PC-9 (cell line): ENCODE data around the gene HPX. TPM values are rescaled to one million over a fixed set of nuclear protein-coding genes. Genes with fewer than 3 reads are reported as not detected.

Experiments
- BruUV-seq: library from RNA; stranded (reverse); fragments of 400-500 nt; replicated peaks from 2 replicates; lab custom pipeline; 2021; lab: Mats Ljungman, UMichigan
- CTCF ChIA-PET: fragments of 300-600 bp; sonication (Branson Sonifier 250); formaldehyde crosslinking; loops from one replicate; lab custom pipeline; 2022; ENCODE audit warnings: antibody characterized with exemption; lab: Charles Lee
- POLR2A ChIA-PET: fragments of 300-600 bp; sonication (Branson Sonifier 250); formaldehyde crosslinking; loops from one replicate; lab custom pipeline; 2022; ENCODE audit warnings: antibody characterized with exemption; ENCODE audit not compliant: unreplicated experiment; lab: Charles Lee
- DNase-seq, 2 experiments: peaks; one replicate each; pipeline versions ENCODE4 v3.0.0 to v3.0.0-alpha.2; 2015 to 2022; ENCODE audit warnings: mixed read lengths in 1 of 2
- H2AFZ ChIP-seq: fragments of 200-600 bp; sonication (generic); 2 replicates; pipeline ENCODE4 v1.8.1; 2017; ENCODE audit warnings: antibody characterized with exemption
- H3F3A ChIP-seq: fragments of 200-600 bp; sonication (generic); 2 replicates; pipeline ENCODE4 v1.8.1; 2017; ENCODE audit warnings: antibody characterized with exemption, mild to moderate bottlenecking, low read depth; ENCODE audit not compliant: insufficient read depth
- H3K27ac ChIP-seq: fragments of 200-600 bp; sonication (generic); 2 replicates; pipeline ENCODE4 v1.6.1; 2016; ENCODE audit warnings: mixed run types
- H3K27me3 ChIP-seq: fragments of 200-600 bp; sonication (generic); 2 replicates; pipeline ENCODE4 v1.6.1; 2016; ENCODE audit warnings: low read depth, mixed run types; ENCODE audit not compliant: insufficient read depth
- H3K36me3 ChIP-seq: fragments of 200-600 bp; sonication (generic); 2 replicates; pipeline ENCODE4 v1.6.1; 2016; ENCODE audit warnings: low read depth, mixed run types
- H3K4me1 ChIP-seq: fragments of 200-600 bp; sonication (generic); replicated peaks from 2 replicates; pipeline ENCODE4 v1.6.1; 2016; ENCODE audit warnings: mixed run types; ENCODE audit not compliant: insufficient read depth
- H3K4me2 ChIP-seq: fragments of 200-600 bp; sonication (generic); 2 replicates; pipeline ENCODE4 v1.6.1; 2017; ENCODE audit warnings: mixed run types
- H3K4me3 ChIP-seq: fragments of 200-600 bp; sonication (generic); 2 replicates; pipeline ENCODE4 v1.6.1; 2016; ENCODE audit warnings: mixed run types
- H3K79me2 ChIP-seq: fragments of 200-600 bp; sonication (generic); 2 replicates; pipeline ENCODE4 v1.6.1; 2017; ENCODE audit warnings: low read depth, mixed run types
- H3K9me2 ChIP-seq: fragments of 200-600 bp; sonication (generic); 2 replicates; pipeline ENCODE4 v1.8.1; 2017; ENCODE audit warnings: mild to moderate bottlenecking; ENCODE audit not compliant: insufficient read depth
- H3K9me3 ChIP-seq: fragments of 200-600 bp; sonication (generic); 2 replicates; pipeline ENCODE4 v1.8.1; 2016; ENCODE audit warnings: low read depth; ENCODE audit not compliant: insufficient read depth
- H4K20me1 ChIP-seq: fragments of 200-600 bp; sonication (generic); 2 replicates; pipeline ENCODE4 v1.8.1; 2017; ENCODE audit not compliant: insufficient read depth
- CTCF ChIP-seq: fragments of 200-600 bp; sonication (generic); conservative IDR thresholded peaks from 2 replicates; pipeline ENCODE4 v1.6.1; 2017; ENCODE audit warnings: mixed run types, antibody characterized with exemption, mild to moderate bottlenecking, moderate library complexity
- EZH2 ChIP-seq: fragments of 200-600 bp; sonication (generic); IDR thresholded peaks from 2 replicates; pipeline ENCODE4 v1.8.0; 2017; ENCODE audit warnings: antibody characterized with exemption, low read depth
- intact Hi-C: fragments of 100-400 bp; cut with micrococcal nuclease; formaldehyde crosslinking; loops from one replicate; pipeline ENCODE4 v1.10.0; 2022; ENCODE audit not compliant: unreplicated experiment
- total RNA-seq: library from RNA; stranded (reverse); gene quantifications from 2 replicates; pipeline ENCODE4 v1.2.3, GENCODE V29; 2021

HPX gene
- total RNA-seq, 1 experiment from 2014 or later: 0.68 TPM

GRCh38 chr11:6401464-6401863, 39.3 kb downstream of the HPX start:
- POLR2A ChIA-PET: no interaction called here
- H3K4me3 ChIP-seq: no peak overlapping the region
- no peak for DNase-seq
- H3K4me2 ChIP-seq: no peak overlapping the region
- CTCF ChIA-PET: no interaction called here
- H4K20me1 ChIP-seq: no peaks in the 10 kb centered on the region
- H3F3A ChIP-seq: peaks cover 7% of the 10 kb centered on the region; the same call in 1 of the 2 replicates
- intact Hi-C loops: no loop called here
- H3K27me3 ChIP-seq: no peaks in the 10 kb centered on the region
- H2AFZ ChIP-seq: no peak overlapping the region
- no peaks in the 10 kb centered on the region for H3K9me2 ChIP-seq
- no peaks in the 10 kb centered on the region for H3K9me3 ChIP-seq
- no TSS peak for BruUV-seq
- no peaks in the 10 kb centered on the region for H3K79me2 ChIP-seq
- no peak overlapping the region for H3K27ac ChIP-seq
- no peaks in the 10 kb centered on the region for H3K36me3 ChIP-seq
- TF ChIP-seq EZH2: no peak
- TF ChIP-seq CTCF: no peak
- H3K4me1 ChIP-seq: peaks cover 15% of the 10 kb centered on the region

- Histone ChIP-seq H2AFZ (no peak overlapping the region), H3K4me1 (peaks cover 15% of the 10 kb centered on the region), H3K27ac (no peak overlapping the region), H3K36me3 (no peaks in the 10 kb centered on the region), H3K9me2 (no peaks in the 10 kb centered on the region), H3K9me3 (no peaks in the 10 kb centered on the region), H3F3A (peaks cover 7% of the 10 kb centered on the region; the same call in 1 of the 2 replicates), H3K27me3 (no peaks in the 10 kb centered on the region), H3K4me2 (no peak overlapping the region), H3K79me2 (no peaks in the 10 kb centered on the region), H3K4me3 (no peak overlapping the region), H4K20me1 (no peaks in the 10 kb centered on the region)
- CTCF ChIA-PET: no interaction called here
- DNase-seq: no peak
- intact Hi-C loops: no loop called here
- no TSS peak for BruUV-seq
- no peak for TF ChIP-seq CTCF
- POLR2A ChIA-PET: no interaction called here
Observed at GRCh38 chr11:6400431-6401345, 40.1 kb downstream of the HPX start.

GRCh38 chr11:6397636-6398035, 43.2 kb downstream of the HPX start:
- TF ChIP-seq EZH2: no peak
- TF ChIP-seq CTCF: no peak
- Histone ChIP-seq H3K4me1 (peaks cover 15% of the 10 kb centered on the region), H3K9me3 (no peaks in the 10 kb centered on the region), H3K9me2 (no peaks in the 10 kb centered on the region), H3K27me3 (no peaks in the 10 kb centered on the region), H3K4me2 (peak overlapping the region; percentile 48), H3K4me3 (no peak overlapping the region), H3K36me3 (no peaks in the 10 kb centered on the region), H3K27ac (no peak overlapping the region), H3K79me2 (no peaks in the 10 kb centered on the region), H2AFZ (no peak overlapping the region), H3F3A (peaks cover 7% of the 10 kb centered on the region; the same call in 1 of the 2 replicates), H4K20me1 (no peaks in the 10 kb centered on the region)
- no TSS peak for BruUV-seq
- peak; percentile 57 to 72 for DNase-seq
- intact Hi-C loops: no loop called here
- ChIA-PET POLR2A (no interaction called here), CTCF (interaction anchor here (1.3 kb wide), 1 partner anchor 19 kb away, joined by 4 read pairs; no protein-coding TSS in a partner anchor)
